A204.1 (cell line): ENCODE measurements around the gene HSD3B2.
"Not testable (repeated sequence)": the region's sequence is repeated elsewhere in the genome, so short reads cannot be mapped to it uniquely, and the experiment has no call there.

Experiments used
- FAIRE-seq: peaks from 2 replicates; lab custom pipeline; 2012; peaks lifted over from hg19 to GRCh38; lab: Jason Lieb, UNC

The HSD3B2 gene

DNA sequence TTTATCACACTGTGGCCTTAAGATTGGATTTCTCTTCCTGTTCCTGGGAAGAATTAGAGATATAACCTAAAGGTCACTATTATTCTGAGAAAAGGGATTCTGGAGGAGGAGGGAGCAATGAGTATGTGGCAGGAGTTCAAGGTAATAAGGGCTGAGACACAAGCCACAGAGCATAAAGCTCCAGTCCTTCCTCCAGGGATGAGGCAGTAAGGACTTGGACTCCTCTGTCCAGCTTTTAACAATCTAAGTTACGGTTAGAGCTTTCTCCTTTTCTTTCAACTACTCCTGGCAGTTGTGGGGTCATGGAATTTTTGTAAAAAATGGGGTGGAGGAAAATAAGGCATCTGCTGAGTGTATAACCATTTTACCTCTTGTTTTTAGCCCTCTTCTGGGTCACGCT lies at the start of gene HSD3B2:
TSS of gene HSD3B2 (plus strand) at position 201 of the 400 bp plus-strand sequence. CDS start 270 bp downstream, outside the sequence.
- FAIRE-seq: no peak

- no peak for FAIRE-seq
These were observed 48.5 kb upstream of the HSD3B2 start for GRCh38 chr1:119366424-119366823.

DNA sequence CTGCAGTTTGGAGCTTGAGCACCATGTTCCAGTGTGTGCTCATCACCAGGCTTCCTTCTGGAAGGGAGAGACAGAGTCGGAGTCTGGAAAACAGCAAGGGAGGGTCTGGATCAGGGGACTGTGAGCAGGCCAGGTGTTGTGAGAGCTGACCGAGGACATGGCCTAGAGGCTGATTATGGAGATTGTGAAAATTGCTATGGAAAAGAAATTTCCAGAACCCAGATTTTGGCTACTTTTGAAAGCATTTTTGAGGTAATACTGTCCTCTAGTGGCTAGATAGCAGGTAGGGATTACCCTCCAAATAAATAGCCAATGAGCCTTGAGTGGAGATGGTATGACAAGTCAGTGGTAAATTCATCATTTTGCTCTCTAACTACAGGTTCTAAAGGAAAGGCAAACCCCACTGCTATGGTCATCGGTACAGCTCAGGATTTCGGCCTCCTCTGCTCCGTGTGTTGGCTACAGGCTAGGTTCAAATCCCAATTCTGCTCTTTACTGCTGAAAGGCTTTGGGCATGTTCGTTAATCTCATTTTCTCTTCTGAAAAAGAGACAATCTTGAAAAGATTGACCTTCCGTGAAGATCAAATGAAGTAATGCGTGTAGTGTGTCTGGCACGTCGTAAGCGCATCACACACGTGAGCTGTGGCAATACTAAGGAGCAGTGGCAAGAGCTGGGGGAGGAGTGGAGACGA lies 47.4 kb upstream of the HSD3B2 start:
- peak; percentile 30 for FAIRE-seq

GRCh38 chr1:119368554-119368953 lies 46.4 kb upstream of the HSD3B2 start, which contains the start of gene HAO2:
Gene HAO2 (plus strand): TSS chr1:119368785. CDS start chr1:119381086, 12,301 bp downstream.
- FAIRE-seq: no peak

GRCh38 chr1:119370748-119371147 lies 44.2 kb upstream of the HSD3B2 start:
- no peak for FAIRE-seq

DNA sequence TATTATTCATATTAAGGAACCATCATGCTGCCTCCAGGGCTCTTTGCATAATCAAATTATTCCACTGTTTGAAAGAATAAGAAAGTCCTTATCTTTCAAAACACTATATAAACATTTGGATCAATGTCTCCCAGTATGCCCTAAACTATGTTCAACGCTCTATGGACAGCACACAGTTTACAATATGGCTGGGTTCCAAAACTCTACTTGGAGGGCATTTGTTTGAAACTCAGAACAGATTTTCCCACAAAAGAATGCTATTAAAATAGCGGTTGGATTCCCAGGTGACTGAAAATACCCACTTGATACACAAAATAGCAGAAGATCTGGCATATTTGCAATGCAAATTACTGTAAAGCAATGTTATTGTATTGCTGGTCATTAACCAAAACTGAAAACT lies 43.1 kb upstream of the HSD3B2 start:
- FAIRE-seq: no peak

GRCh38 chr1:119372503-119373086 lies 42.4 kb upstream of the HSD3B2 start:
- FAIRE-seq: no peak

GRCh38 chr1:119373465-119373864 lies 41.5 kb upstream of the HSD3B2 start:
- FAIRE-seq: no peak

DNA sequence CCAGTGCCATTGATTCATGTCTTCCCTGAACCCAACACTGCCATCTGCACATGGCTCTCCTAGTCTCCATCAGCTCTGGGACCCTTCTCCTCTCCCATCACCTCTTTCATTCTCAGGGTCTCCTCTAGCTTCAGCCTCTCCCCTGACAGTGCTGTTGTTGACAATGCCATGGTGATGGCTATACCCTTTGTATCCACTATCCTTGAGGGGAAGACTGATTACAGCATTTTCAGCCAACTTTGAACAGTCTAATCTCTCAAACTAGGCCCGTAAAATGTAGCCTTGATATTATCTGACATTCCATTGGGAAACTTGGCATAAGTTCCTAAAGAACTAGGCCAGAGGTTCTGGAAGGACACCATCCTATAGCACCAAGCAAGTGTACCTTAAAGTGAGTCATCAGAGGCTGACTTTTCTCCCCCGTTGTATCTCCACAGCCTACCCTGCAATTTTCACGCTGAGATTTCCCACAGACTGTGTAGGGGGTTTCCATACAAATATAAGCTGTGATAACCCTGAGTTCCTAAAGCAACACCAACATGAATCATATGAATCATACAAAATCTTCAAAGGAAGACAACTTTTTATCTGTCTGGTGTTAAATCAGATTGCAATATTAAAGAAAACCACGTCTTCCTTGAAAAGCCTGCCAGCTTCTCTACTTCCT lies 40.6 kb upstream of the HSD3B2 start:
- FAIRE-seq: no peak

- no peak for FAIRE-seq
These were observed 39.6 kb upstream of the HSD3B2 start for GRCh38 chr1:119375366-119375765.

GRCh38 chr1:119376594-119376993 lies 38.4 kb upstream of the HSD3B2 start:
- FAIRE-seq: no peak

DNA sequence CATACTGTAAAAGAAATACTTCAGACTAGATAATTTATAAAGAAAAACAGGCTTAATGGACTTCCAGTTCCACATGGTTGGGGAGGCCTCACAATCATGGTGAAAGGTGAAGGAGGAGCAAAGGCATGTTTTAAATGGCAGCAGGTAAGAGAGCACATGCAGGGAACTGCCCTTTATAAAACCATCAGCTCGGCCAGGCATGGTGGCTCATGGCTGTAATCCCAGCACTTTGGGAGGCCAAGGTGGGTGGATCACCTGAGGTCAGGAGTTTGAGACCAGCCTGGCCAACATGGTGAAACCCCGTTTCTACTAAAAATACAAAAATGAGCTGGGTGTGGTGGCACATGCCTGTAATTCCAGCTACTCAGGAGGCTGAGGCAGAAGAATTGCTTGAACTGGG lies 37.4 kb upstream of the HSD3B2 start:
- not testable (repeated sequence) for FAIRE-seq

DNA sequence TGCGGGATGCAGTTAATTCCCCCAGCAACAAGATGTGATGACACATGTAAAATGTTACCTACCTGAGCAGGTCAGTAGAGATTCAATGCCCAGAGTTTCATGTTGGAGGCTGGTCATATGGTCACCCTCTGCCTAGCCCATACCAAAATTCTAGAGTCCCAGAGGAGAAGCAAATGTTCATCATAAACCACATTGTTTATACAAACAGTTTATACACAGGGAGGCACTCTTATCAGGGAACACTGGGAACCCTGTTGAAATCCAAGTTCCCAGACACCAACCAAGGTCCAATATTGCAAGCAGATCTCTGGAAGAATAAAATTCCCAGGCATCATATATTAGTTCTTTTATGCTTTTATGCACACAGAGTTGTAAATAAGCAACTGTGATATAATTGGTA lies 35.8 kb upstream of the HSD3B2 start:
- no peak for FAIRE-seq

DNA sequence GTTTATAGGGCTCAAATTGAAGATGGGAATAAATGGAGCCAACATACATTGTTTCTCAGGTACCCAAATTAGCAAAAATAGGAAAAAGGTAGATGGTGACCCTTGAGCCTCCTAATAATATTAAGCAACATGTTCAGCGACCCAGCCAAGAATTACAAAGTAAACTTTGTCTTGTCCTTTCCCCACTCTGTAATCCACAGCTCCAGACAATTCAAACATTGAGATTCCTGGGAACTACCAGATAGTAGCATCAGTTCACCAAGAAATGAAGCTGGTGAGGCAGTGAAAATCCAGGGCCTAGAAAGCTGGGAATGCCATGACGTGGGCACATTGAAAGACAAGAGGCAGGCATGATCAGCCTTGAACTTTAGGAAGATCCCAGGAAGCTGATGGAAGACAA lies 34.6 kb upstream of the HSD3B2 start:
- FAIRE-seq: no peak

GRCh38 chr1:119380983-119381662 lies 33.8 kb upstream of the HSD3B2 start:
- FAIRE-seq: no peak

DNA sequence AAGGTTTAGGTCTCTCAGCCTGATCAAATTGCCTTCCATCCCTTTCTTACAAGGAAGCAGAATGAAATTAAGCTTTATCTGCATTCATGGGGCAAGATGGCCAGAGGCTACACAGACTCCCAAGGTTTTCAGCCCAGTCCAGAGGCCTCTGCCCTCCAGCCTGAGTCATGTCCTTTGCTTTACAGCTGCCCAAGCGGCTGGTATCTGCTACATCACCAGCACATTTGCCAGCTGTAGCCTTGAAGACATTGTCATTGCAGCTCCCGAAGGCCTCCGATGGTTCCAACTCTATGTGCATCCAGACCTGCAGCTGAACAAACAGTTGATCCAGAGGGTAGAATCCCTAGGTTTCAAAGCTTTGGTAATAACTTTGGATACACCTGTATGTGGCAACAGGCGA lies 30.4 kb upstream of the HSD3B2 start:
- no peak for FAIRE-seq

DNA sequence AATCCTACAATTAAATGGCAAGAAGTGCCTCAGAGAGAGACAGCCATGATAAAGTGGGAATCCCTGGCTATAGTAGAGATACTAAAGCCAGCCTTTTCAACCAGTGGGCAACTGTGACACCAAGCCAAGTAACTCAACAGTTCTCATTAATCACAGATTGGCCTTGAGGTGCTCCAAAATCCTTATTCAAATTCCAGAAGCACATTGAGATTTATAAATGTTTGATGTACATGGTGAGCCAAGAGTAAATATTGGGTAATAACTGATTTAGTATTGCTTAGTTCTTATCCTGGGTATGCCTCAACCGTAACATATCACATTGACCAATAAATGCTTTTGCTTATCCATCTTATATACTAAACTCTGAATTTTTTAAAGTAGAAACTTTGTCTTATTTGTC lies 29.3 kb upstream of the HSD3B2 start:
- no peak for FAIRE-seq

- FAIRE-seq: no peak
These were observed 27.1 kb upstream of the HSD3B2 start for GRCh38 chr1:119387858-119388257.

DNA sequence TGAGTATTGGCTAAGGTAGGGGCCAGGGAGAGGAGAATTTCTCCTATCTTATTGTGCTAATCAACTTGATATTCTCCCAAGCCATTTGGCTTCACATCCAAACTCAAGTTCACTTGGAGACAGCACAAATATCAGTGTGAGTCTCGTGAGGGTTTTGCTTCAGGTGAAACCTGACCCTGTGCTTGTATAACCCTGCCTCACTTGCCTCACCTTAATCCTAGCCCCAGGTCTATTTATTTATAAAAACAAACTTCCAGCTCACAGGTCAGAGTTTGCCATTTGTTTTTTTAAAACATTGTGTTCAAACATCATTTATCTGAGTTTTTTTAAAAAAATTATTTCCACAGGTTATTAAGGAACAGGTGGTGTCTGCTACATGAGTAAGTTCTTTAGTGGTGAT lies 26.5 kb upstream of the HSD3B2 start:
- no peak for FAIRE-seq

- FAIRE-seq: no peak
These were observed 24.4 kb upstream of the HSD3B2 start for GRCh38 chr1:119390526-119390925.

- no peak for FAIRE-seq
These were observed 23.2 kb upstream of the HSD3B2 start for GRCh38 chr1:119391749-119392148.

- no peak for FAIRE-seq
These were observed 20.9 kb upstream of the HSD3B2 start for GRCh38 chr1:119394085-119394484.

DNA sequence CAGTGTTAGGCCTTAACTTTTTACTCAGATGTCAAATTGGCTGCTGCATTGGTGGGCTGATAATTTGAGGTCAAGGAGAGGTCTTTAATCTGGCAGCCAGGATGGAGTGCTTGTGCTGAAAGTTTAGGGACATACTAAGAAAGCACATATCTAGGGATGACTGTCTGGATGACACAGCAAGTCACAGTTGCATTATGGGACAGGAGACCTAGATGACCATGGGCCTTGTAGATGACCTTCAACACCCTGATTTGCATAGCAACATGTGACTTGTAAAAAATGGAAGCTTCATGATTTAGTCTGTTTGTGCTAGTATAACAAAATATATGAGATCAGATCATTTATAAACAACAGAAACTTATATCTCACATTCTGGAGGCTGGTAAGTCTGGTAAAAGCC lies 18.0 kb upstream of the HSD3B2 start:
- no peak for FAIRE-seq
